GM18505 (cell line): ENCODE data around the gene RELB.

ENCODE experiments used
- ATAC-seq: cut with Tn5 transposase; IDR thresholded peaks from one replicate; pipeline ENCODE4 v1.9.1; 2021; ENCODE audit not compliant: unreplicated experiment
- POLR2A ChIP-seq: IDR thresholded peaks from 4 replicates; pipeline ENCODE4 v1.6.1; 2011; ENCODE audit warnings: borderline replicate concordance; ENCODE audit not compliant: insufficient read depth, insufficient read length; ENCODE audit errors: extremely low read depth

The RELB gene

DNA sequence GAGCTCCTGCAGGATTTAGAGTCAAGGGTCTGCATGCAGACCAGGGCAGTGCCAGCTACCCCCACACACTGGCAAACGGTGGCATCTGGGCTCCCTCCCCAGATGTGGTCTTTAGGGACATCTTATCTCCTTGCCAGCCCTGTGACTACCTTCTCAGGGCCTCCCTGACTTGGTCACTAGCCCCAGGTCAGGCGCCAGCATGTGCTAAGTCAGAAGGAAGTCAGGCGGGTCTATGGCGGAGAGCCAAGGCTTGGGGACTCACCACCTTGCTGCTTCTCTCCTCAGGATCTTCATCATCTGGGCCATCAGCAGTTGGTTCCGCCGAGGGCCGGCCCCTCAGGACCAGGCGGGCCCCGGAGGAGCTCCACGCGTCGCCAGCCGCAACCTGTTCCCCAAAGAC, 28.5 kb upstream of the RELB start:
- ATAC-seq: no peak
- no peak for TF ChIP-seq POLR2A

DNA sequence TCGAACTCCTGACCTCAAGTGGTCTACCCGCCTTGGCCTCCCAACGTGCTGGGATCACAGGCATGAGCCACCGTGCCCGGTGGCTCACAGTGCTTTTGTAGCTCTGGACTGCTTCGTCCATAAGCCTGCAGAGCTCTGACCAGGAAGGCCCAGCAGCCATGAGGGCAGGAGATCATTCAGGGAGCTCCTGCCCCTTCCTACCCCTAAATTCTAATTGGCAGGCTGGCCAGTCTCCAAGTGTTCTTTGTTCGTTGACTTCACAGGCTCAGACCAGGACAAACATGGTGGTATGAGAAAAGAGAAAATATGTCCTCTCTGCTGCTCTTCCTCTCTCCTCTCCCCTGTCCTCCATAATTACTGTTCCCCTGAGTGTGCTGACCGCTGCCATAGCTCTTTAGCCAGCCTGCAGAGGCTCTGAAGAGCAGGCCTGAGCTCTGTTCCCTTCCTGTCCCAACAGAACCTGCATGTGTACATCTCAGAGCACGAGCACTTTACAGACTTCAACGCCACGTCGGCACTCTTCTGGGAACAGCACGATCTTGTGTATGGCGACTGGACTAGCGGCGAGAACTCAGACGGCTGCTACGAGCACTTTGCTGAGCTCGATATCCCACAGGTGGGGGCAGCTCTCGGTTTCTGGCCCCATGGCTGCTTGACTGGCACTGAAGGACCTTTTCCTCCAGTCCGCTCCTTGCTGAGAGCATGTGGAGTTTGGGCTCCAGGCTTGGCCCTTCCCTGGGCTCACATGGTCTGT, 27.1 kb upstream of the RELB start:
- no peak for TF ChIP-seq POLR2A
- no peak for ATAC-seq

DNA sequence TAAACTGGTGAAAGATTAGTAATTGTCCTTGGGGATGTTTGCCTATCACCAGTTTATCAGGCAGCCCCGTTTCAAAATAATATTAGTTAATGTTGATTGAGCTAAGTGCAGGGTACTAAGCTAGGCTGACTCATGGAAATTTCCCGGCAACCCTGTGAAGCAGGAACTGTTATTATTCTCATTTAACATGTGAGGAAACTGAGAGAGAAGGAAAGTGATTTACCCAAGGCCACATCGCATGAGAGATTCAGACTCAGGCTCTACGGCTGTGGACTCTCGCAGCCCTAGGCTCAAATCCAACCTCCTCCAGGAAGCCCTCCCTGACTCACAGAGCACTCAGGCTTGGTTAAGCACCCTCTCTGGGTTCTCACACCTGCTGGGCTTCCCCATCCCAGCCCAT, 26.4 kb upstream of the RELB start:
- ATAC-seq: no peak

DNA sequence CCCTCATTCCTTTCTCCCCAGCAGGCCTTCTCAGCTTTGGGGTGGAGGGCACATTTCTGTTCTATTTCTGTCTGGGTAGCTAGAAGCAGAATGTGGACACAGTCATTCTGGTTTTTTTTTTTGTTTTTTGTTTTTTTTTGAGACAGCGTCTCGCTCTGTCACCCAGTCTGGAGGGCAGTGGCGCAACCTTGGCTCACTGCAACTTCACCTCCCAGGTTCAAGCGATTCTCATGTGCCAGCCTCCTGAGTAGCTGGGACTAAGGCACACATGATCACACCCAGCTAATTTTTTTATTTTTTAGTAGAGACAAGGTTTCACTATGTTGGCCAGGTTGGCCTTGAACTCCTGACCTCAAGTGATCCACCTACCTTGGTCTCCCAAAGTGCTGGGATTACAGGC, 25.8 kb upstream of the RELB start:
- ATAC-seq: no peak
- no peak for TF ChIP-seq POLR2A

More for the DNA sequence above, 26.4 kb upstream of the RELB start:
- TF ChIP-seq POLR2A: no peak

DNA sequence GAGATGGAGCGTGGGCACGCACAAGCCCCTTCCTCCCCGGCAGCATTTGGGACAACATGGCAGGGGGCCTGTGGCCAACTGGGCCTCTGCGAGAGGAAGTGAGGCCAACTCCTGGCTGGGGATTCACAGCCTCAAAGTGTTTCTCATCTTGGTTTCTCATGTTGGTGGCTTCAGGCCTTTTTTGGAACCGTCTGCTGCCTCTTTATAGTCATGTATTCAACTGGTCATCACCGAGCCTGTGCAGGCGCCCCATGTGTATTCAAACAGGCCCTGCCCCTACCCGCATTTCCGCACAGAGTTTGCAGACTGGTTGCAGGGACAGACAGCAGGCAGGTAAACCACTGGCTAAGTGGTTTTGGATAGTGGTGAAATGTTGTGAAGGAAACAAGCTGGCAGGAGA, 17.3 kb upstream of the RELB start:
- no peak for TF ChIP-seq POLR2A

DNA sequence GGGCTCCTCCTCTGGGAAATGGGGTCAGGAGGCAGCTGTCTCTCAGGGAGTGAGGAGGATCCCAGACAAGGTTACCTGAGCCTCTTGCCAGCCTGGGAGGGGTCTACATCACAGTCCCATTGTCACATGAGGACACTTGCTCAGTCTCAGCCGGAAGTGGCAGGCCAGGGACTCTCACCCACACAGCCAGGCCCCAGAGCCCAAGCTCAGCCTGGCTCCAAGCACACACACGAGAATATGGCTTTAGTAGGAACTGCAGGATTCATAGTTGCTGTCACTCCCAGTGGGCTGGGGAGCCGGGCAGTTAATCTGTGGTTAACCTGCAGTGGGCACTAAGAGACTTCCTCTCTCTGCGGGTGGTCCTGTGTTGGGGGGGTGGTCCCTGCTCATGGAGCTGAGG, 15.8 kb upstream of the RELB start:
- ATAC-seq: no peak

More for the DNA sequence above, 17.3 kb upstream of the RELB start:
- no peak for ATAC-seq

DNA sequence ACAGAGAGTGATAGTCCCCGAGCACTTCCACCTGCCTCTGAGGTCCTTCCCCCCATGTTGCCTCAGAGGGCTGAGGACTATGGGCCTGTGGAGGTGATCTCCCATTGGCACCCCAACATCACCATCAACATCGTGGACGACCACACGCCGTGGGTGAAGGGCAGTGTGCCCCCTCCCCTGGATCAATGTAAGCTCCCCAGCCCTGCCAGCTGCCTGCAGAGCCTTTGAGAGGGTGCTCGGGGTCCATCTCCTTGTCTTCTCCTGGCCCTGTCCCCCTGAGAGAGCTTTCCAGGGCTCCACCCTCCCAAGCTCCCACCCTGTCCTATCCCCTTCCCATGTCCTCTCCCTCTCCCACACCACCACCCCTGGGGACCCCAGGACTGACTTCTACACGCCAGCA, 14.9 kb upstream of the RELB start:
- TF ChIP-seq POLR2A: no peak
- no peak for ATAC-seq

More for the DNA sequence above, 15.8 kb upstream of the RELB start:
- TF ChIP-seq POLR2A: no peak

DNA sequence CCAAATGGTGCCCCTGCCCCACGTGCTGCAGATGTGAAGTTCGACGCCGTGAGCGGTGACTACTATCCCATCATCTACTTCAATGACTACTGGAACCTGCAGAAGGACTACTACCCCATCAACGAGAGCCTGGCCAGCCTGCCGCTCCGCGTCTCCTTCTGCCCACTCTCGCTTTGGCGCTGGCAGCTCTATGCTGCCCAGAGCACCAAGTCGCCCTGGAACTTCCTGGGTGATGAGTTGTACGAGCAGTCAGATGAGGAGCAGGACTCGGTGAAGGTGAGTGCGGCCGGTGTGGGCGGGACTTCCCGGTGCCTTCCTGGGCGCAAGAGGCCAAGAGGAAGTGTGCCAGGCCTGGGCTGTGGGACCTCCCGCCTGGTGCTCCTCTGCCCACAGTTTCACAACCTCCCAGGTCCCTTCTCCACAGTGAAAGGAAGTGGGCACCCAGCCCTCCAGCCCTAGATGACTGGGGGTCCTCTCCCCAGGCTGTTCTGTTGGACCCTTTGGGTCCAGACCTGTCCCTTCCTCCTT, 14.1 kb upstream of the RELB start:
- no peak for TF ChIP-seq POLR2A

DNA sequence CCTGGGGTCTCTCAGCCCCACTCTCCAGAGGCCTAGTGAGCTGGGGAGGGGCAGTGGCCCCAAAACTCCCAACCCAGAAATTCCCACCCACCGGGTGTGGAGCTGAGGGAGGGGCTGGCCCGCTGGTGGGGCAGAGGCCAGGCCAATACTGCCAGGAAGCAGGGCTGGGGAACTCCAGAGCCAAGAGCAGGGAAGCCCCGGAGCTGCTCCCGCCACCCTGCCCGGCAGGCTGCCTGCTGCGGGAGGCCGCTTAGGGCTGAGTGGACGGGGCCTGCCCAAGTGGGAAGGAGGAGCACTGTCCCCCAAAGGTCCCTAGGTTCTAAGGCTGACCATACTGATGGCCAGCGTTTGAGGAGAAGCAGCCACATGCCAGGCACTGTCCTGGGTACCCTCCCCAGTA, 13.0 kb upstream of the RELB start:
- ATAC-seq: no peak
- no peak for TF ChIP-seq POLR2A

More for the DNA sequence above, 14.1 kb upstream of the RELB start:
- ATAC-seq: no peak

DNA sequence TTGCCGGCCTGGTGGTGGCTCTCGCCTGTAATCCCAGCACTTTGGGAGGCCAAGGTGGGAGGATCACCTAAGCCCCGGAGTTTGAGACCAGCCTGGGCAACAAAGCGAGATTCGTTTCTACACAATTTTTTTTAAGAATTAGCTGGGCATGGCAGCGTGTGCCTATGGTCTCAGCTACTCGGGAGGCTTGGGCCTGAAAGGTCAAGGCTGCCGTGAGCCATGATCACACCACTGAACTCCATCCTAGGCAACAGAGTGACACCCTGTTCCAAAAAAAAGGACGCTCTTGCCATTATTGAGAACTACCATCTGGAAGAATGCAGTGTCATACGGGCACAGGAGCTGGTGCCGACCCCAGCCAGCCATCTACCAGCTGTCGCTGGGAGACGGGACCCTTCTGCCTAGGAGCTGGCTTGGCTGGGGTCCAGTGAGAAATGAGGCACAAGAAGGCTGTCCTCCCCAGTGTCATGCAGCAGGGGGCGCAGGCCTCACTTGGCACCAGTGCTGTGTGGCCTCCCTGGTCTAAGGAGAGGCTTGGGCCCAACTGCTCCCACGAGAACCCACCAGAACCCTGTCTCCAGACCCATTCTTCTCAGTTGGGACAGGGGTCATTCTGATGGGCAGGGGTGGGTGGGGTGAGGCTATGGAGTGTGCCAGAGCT, 12.2 kb upstream of the RELB start:
- ATAC-seq: no peak

DNA sequence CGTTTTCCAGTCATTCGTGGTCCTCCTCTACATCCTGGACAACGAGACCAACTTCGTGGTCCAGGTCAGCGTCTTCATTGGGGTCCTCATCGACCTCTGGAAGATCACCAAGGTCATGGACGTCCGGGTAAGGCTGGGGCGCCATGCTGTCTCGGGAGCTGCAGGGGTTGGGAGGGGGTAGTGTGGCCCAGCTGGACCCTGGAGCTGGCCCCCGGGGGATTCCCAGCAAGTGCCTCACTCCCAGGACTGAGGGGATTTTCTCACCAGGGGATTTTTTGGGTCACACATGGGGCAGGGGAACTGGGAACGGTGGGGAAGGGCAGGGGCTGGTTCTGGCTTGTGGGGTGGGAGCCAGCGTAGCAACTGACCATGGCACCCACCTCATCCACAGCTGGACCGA, 10.8 kb upstream of the RELB start:
- no peak for ATAC-seq
- no peak for TF ChIP-seq POLR2A

More for the DNA sequence above, 12.2 kb upstream of the RELB start:
- TF ChIP-seq POLR2A: no peak

DNA sequence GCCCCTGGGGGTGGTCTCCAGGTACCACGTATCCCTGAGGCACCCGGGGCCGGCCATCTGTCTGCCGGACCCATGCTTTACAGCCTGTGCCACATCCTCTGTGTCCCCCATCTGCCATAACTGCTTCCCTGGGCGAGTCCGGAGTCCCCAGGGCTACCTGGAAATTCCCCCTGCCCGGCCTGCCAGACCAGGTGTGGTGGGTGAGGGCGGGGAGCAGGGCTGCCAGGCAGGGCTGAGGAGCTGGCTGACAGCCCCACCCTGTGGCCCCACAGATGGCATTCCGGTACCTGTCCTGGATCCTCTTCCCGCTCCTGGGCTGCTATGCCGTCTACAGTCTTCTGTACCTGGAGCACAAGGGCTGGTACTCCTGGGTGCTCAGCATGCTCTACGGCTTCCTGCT, 10.3 kb upstream of the RELB start:
- ATAC-seq: no peak
- no peak for TF ChIP-seq POLR2A

DNA sequence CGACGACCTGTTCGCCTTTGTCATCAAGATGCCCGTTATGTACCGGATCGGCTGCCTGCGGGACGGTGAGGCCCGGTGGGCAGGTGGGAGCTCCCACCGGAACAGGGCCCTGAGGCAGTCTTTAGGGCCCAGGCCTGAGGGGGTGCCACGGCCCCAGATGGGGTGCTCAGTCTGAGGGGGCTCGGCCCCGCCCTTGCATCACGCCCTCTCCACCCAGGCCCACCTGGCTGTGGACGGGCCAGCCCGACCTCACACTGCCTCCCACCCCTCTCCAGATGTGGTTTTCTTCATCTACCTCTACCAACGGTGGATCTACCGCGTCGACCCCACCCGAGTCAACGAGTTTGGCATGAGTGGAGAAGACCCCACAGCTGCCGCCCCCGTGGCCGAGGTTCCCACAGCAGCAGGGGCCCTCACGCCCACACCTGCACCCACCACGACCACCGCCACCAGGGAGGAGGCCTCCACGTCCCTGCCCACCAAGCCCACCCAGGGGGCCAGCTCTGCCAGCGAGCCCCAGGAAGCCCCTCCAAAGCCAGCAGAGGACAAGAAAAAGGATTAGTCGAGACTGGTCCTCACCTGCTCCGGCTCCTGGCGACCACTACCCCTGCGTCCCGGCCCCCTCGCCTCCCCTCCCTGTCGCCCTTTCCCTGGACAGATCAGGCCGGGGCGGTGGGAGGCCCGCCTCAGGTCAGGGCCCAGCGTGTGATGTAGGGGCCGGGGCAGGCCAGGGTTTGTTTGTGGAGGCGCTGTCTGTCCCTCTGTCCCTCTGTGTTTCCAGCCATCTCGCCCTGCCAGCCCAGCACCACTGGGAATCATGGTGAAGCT, 8.7 kb upstream of the RELB start:
- TF ChIP-seq POLR2A: no peak
- ATAC-seq: no peak

DNA sequence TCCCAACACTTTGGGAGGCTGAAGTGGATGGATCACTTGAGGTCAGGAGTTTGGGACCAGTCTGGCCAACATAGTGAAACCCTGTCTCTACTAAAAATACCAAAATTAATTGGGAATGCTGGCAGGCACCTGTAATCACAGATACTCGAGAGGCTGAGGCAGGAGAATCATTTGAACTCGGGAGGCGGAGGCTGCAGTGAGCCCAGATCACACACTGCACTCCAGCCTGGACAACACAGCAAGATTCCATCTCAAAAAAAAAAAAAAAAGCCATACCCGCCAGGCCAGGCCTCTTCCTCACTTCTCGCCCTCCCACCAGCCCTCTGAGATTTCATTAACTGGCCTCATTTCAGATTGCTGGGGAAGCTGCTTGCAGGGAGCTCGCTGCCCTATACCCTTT, 7.7 kb upstream of the RELB start:
- ATAC-seq: no peak
- no peak for TF ChIP-seq POLR2A

DNA sequence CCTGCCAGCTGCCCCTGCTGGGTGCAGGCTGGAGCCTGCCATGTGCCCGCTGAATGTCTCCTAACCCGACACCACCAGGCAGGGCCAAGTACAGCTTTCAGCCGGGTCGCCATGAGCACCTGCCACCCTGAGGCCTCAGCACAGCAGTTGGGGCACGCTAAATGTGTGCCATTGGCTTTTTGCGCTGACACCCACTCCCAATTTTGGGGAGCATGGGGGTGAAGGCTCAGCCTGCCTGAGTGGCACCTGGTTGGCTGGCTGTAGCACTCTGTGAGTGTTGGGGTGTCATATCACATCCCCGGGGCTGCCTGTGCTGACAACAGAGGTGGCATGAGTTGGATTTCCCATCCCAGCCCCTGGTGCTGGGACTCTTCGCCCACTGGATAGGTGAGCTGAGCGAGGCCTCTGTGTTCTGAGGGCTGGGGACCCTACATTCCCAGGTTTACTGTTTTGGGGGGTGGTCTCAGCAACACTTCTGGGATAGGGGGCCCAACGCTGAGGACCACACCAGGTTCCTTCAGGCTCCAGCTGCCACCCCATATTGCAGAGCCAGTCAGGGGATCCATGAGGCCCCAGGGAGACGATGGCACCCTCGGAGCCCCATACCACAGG, 7.2 kb upstream of the RELB start:
- no peak for TF ChIP-seq POLR2A
- no peak for ATAC-seq
